Stomach (tissue), 9 donors: Measurements from ENCODE around the gene NPIPB8. TPM values are rescaled to one million over a fixed set of nuclear protein-coding genes. Genes with fewer than 3 reads are reported as not detected.
A peak's percentile ranks its signal among the peaks of the same experiment; 100 is the strongest.
"Not testable (repeated sequence)": the region's sequence is repeated elsewhere in the genome, so short reads cannot be mapped to it uniquely, and the experiment has no call there.

ENCODE experiments used
- DNase-seq, 2 donors: peaks; one replicate each; pipeline versions ENCODE4 v3.0.0 to v3.0.0-alpha.2; 2013 to 2019
- H3K27ac ChIP-seq, 5 donors: fragments of 200-600 bp in 4 of 5; sonication (generic) in 4 of 5; one replicate each; pipeline ENCODE4 v1.5.1; 2013 to 2019; ENCODE audit warnings: mild to moderate bottlenecking in 1 of 5, moderate library complexity in 1 of 5
- H3K27me3 ChIP-seq, 3 donors: fragments of 200-600 bp; sonication (generic); one replicate each; pipeline ENCODE4 v1.5.1; 2017 to 2019; ENCODE audit warnings: mixed run types in 1 of 3
- H3K36me3 ChIP-seq, 4 donors: fragments of 200-600 bp; sonication (generic); 1 replicate in 3 of 4; 2 replicates in 1 of 4; pipeline ENCODE4 v1.5.1; 2016 to 2019
- H3K4me1 ChIP-seq, 4 donors: fragments of 200-600 bp; sonication (generic); one replicate each; pipeline ENCODE4 v1.5.1; 2016 to 2019
- H3K4me3 ChIP-seq, 4 donors: fragments of 200-600 bp; sonication (generic) in 3 of 4; one replicate each; pipeline ENCODE4 v1.5.1; 2016 to 2019; ENCODE audit warnings: mild to moderate bottlenecking in 1 of 4
- H3K9me3 ChIP-seq, 4 donors: fragments of 200-600 bp; sonication (generic); one replicate each; pipeline ENCODE4 v1.5.1; 2016 to 2019
- CTCF ChIP-seq, 7 experiments: fragments of 450-650 bp in 4 of 7; fragments of 200-600 bp in 3 of 7; sonication (generic) in 3 of 7; IDR thresholded peaks; one replicate each; pipeline ENCODE4 v1.5.1; 2016 to 2019; ENCODE audit warnings: antibody characterized with exemption in 7 of 7, control low read depth in 2 of 7, mild to moderate bottlenecking in 1 of 7
- EP300 ChIP-seq: sonication (generic); formaldehyde crosslinking; IDR thresholded peaks from one replicate; pipeline ENCODE4 v1.6.1; 2017; ENCODE audit warnings: antibody characterized with exemption
- POLR2A ChIP-seq, 4 donors: fragments of 450-650 bp; IDR thresholded peaks; one replicate each; pipeline ENCODE4 v1.6.1; 2016; ENCODE audit warnings: antibody characterized with exemption in 4 of 4, control low read depth in 2 of 4, mild to moderate bottlenecking in 1 of 4, moderate library complexity in 1 of 4
- POLR2AphosphoS5 ChIP-seq, 3 donors: sonication (generic); formaldehyde crosslinking; IDR thresholded peaks; one replicate each; pipeline ENCODE4 v1.6.1; 2016; ENCODE audit warnings: antibody characterized with exemption in 3 of 3
- WGBS, 5 donors: extraction: QIAGEN DNeasy Blood & Tissue Kit in 3 of 5; methylation state at CpG; one replicate each; pipeline versions ENCODE4 v1.1.5 to v1.1.7; 2013 to 2018; 5-methylcytosine and 5-hydroxymethylcytosine counted together
- intact Hi-C: fragments of 100-400 bp; cut with DNase I; formaldehyde crosslinking; loops from one replicate; pipeline ENCODE4 v1.15.1; 2023; ENCODE audit warnings: low total_unique reads
- polyA plus RNA-seq, 3 donors: library from polyadenylated mRNA; stranded (reverse); fragments of 200-250 nt; gene quantifications; one replicate each; pipeline ENCODE4 v1.2.3, GENCODE V29; 2013
- total RNA-seq, 5 donors: library from RNA; depleted of rRNA; stranded (reverse); fragments of >200 nt; gene quantifications; one replicate each; pipeline versions ENCODE4 v1.1.0 to v1.2.3, GENCODE V29; 2014 to 2016
- donor health status: healthy with polysubstance abuse.
- donor health status: Bipolar disorder and iron deficiency.
- donor health status: healthy.

The NPIPB8 gene
- total and polyA plus RNA-seq, 8 donors, result 0.08 to 1.0 TPM; not detected in 6

DNA sequence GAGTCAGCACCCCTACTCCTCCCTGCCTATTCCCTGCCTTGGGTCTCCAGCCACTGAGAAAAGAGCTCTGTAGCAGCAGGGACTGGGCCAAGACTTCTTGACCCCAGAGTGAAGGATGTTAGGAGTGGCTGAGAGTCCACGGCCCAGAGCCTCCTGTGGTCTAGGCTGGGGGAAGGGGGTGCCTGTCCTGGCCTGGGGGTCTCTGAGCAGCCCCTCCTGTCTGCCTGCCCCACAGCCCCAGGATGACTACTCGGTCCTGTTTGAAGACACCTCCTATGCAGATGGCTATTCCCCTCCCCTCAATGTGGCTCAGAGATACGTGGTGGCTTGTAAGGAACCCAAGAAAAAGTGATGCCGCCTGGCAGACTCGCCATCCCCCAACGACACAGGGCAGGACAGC, 46.5 kb upstream of the NPIPB8 start:
- H3K4me1 ChIP-seq, result peaks cover under 1 to 5% (median 4%) of the 10 kb centered on the region in 4 donors
- H3K27ac ChIP-seq, result no peak overlapping the region
- TF ChIP-seq CTCF (IDR thresholded peaks at IDR 0.05), result no peak
- no peak for TF ChIP-seq POLR2AphosphoS5 (IDR thresholded peaks at IDR 0.05)
- TF ChIP-seq POLR2A (IDR thresholded peaks at IDR 0.05), result no peak
- no peak for TF ChIP-seq EP300
- DNase-seq, result no peak
- intact Hi-C loops, result no loop called here
- H3K27me3 ChIP-seq, result no peaks in the 10 kb centered on the region
- peaks cover 40 to 70% (median 66%) of the 10 kb centered on the region in 4 donors for H3K36me3 ChIP-seq
- no peaks in the 10 kb centered on the region for H3K9me3 ChIP-seq
- WGBS, 5 donors, result 82 to 93% (median 90%) methylated on average over 5 to 6 of the region's 6 CpGs
- H3K4me3 ChIP-seq, result no peak overlapping the region

DNA sequence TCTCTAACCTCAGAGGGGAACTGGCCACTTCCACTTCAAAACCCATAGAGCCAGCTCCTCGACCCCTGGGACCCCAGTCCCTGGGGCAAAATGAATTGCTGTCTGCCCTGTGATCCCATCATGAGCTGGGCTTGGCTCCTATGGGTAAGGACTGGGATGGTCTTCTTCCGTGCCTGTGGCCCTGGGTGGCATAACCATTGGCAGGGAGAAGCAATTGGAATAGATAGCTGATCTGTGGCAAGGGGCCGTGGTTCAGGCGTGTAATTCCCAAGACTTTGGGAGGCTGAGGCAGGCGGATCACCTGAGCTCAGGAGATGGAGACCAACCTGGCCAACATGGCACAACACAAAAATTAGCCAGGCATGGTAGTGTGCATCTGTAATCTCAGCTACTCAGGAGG, 45.4 kb upstream of the NPIPB8 start:
- no peak for DNase-seq
- WGBS, 5 donors, result 90 to 95% (median 94%) methylated on average over 4 to 5 of the region's 5 CpGs
- no peak overlapping the region for H3K27ac ChIP-seq
- intact Hi-C loops, result no loop called here
- no peak overlapping the region for H3K4me3 ChIP-seq
- peaks cover 11 to 17% (median 15%) of the 10 kb centered on the region in 4 donors for H3K4me1 ChIP-seq
- H3K27me3 ChIP-seq, result no peaks in the 10 kb centered on the region
- H3K36me3 ChIP-seq, result peaks cover 33 to 58% (median 55%) of the 10 kb centered on the region in 4 donors
- TF ChIP-seq EP300 (no peak), POLR2AphosphoS5 (IDR thresholded peaks at IDR 0.05) (no peak), POLR2A (IDR thresholded peaks at IDR 0.05) (no peak), CTCF (IDR thresholded peaks at IDR 0.05) (no peak)
- H3K9me3 ChIP-seq, result no peaks in the 10 kb centered on the region

- 82 to 89% (median 88%) methylated on average over 9 to 13 of the region's 13 CpGs for WGBS, 5 donors
- TF ChIP-seq POLR2A (IDR thresholded peaks at IDR 0.05) (no peak), POLR2AphosphoS5 (IDR thresholded peaks at IDR 0.05) (no peak), CTCF (IDR thresholded peaks at IDR 0.05) (no peak), EP300 (no peak)
- H3K4me1 ChIP-seq, result peaks cover 11 to 22% (median 17%) of the 10 kb centered on the region in 4 donors
- no peak overlapping the region for H3K4me3 ChIP-seq
- H3K9me3 ChIP-seq, result no peaks in the 10 kb centered on the region
- no peak for DNase-seq
- peaks cover 31 to 53% (median 49%) of the 10 kb centered on the region in 4 donors for H3K36me3 ChIP-seq
- no peaks in the 10 kb centered on the region for H3K27me3 ChIP-seq
- H3K27ac ChIP-seq, result no peak overlapping the region
- intact Hi-C loops, result no loop called here
Measured at GRCh38 chr16:28592979-28593553, 44.8 kb upstream of the NPIPB8 start.

GRCh38 chr16:28595451-28595850, 42.4 kb upstream of the NPIPB8 start:
- H3K36me3 ChIP-seq, result peaks cover 9 to 29% (median 25%) of the 10 kb centered on the region in 4 donors
- 92 to 95% (median 94%) methylated on average over 4 to 6 of the region's 6 CpGs; no CpG with 5 or more reads in 1 of the 5 donors for whole genome bisulfite sequencing, 5 donors
- DNase-seq, H3K4me3 ChIP-seq, H3K27ac ChIP-seq, H3K27me3 ChIP-seq, H3K9me3 ChIP-seq, intact Hi-C loops: not testable (repeated sequence)
- peaks cover 11 to 22% (median 17%) of the 10 kb centered on the region in 4 donors for H3K4me1 ChIP-seq

DNA sequence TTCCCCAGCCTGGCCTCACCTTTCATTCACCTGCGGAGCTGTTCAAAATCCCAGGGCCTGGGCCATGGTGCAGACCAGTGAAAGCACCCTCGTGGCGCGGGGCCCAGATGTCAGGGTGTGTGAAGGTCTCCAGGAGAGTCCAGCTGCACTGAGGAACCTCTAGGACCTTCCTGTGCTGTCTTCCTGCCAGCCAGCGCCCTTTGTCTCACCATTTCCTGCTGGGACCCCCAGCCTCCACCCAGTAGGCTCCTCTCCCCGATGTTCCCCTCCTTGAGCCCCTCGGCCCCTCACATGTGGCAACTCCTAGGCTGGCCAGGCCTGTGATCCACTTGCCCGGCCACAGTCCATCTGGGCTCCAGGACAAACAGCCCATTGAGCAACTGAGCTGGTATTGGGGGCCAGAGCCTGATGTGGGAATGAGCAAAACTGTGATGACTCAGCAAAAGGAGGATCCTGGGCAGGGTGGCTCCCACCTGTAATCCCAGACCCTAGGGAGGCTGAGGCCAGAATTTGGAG, 41.7 kb upstream of the NPIPB8 start:
- intact Hi-C loops, result no loop called here
- Histone ChIP-seq H3K4me3 (no peak overlapping the region), H3K9me3 (no peaks in the 10 kb centered on the region), H3K27me3 (no peaks in the 10 kb centered on the region), H3K27ac (peak overlapping the region in 2 of 5 donors; percentile 38 to 41), H3K4me1 (peaks cover 11 to 22% (median 17%) of the 10 kb centered on the region in 4 donors), H3K36me3 (peaks cover 2 to 22% (median 18%) of the 10 kb centered on the region in 4 donors)
- WGBS, 5 donors, result 65 to 85% (median 76%) methylated on average over 8 of the region's 8 CpGs
- no peak for DNase-seq
- TF ChIP-seq CTCF (IDR thresholded peaks at IDR 0.05) (no peak), POLR2A (IDR thresholded peaks at IDR 0.05) (no peak), POLR2AphosphoS5 (IDR thresholded peaks at IDR 0.05) (no peak), EP300 (no peak)
